Cardiac fibroblast (primary cell): ENCODE data around the gene OAT.
A peak's percentile ranks its signal among the peaks of the same experiment; 100 is the strongest.

ENCODE experiments used
- DNase-seq, 2 donors: peaks; one replicate each; pipeline versions ENCODE4 v3.0.0 to v3.0.0-alpha.2; 2010; ENCODE audit warnings: low read depth in 2 of 2
- H3K4me3 ChIP-seq, 2 donors: replicated peaks in 1 of 2; 1 replicate in 1 of 2; 2 replicates in 1 of 2; pipeline ENCODE4 v1.5.1; 2011; ENCODE audit warnings: low read depth in 2 of 2, low read length in 2 of 2, mild to moderate bottlenecking in 2 of 2, moderate library complexity in 1 of 2
- TF ChIP-seq, protein P1 (sequence below): IDR thresholded peaks from one replicate; pipeline ENCODE4 v1.5.1; 2011; ENCODE audit warnings: low read depth, mild to moderate bottlenecking, low read length, inconsistent platforms

Gene OAT

DNA sequence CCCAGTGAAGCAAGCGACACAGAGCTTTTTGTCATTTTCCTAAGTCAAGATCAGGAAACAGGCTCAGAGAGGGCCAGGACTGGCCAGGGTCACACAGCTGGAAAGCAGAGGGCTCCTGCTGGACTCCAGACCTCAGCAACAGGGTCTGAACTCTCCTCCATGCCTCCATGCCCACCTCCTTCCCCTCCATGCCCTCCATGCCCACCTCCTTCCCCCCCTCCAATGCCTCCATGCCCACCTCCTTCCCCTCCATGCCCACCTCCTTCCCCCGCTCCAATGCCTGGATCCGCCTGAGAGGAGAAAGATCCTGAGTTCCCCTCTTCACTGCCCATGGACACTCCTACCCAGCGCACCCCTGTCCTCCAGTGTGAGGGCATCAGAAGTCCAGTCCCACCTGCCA is 51.3 kb downstream of the OAT start:
- H3K4me3 ChIP-seq = no peak overlapping the region
- DNase-seq = no peak
- TF ChIP-seq, protein P1, sequence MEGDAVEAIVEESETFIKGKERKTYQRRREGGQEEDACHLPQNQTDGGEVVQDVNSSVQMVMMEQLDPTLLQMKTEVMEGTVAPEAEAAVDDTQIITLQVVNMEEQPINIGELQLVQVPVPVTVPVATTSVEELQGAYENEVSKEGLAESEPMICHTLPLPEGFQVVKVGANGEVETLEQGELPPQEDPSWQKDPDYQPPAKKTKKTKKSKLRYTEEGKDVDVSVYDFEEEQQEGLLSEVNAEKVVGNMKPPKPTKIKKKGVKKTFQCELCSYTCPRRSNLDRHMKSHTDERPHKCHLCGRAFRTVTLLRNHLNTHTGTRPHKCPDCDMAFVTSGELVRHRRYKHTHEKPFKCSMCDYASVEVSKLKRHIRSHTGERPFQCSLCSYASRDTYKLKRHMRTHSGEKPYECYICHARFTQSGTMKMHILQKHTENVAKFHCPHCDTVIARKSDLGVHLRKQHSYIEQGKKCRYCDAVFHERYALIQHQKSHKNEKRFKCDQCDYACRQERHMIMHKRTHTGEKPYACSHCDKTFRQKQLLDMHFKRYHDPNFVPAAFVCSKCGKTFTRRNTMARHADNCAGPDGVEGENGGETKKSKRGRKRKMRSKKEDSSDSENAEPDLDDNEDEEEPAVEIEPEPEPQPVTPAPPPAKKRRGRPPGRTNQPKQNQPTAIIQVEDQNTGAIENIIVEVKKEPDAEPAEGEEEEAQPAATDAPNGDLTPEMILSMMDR = no peak

DNA sequence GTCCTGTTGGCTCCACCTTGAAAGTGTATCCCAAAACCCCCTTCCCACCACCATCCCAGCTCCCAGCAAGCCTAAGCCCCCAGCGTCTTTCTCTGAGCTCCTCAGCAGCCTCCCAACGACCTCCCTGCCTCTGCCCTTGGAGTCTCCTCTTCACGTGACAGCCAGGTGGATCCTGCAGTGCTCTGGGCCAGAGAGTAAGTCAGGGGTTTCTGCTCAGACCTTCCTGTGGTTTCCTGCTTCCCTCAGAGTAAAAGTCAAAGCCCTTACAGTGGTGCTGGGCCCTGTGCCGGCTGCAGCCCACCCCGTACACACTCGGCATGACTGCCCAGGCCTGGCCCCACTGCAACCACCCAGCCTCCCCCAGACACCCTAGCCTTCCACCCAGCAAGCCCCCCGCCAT is 51.9 kb downstream of the OAT start:
- no peak overlapping the region for H3K4me3 ChIP-seq
- TF ChIP-seq, protein P1 = no peak
- DNase-seq = no peak

DNA sequence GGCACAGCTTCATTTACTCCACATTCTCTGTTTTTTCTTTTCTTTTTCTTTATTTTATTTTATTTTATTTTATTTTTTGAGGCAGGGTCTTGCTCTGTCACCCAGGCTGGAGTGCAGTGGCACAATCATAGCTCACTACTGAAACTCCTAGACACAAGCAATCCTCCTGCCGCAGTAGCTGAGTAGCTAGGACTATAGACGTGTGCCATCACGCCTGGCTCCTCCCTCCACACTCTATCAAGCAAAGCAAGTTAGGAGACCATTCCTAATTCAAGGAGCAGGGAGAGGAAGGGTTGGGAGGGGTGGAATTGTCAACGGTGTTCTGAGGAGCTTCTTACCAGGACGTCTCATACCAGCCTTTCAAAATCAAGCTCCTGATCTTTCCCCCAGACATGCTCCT is 52.4 kb downstream of the OAT start:
- no peak overlapping the region for H3K4me3 ChIP-seq
- DNase-seq = no peak
- TF ChIP-seq, protein P1 = no peak

DNA sequence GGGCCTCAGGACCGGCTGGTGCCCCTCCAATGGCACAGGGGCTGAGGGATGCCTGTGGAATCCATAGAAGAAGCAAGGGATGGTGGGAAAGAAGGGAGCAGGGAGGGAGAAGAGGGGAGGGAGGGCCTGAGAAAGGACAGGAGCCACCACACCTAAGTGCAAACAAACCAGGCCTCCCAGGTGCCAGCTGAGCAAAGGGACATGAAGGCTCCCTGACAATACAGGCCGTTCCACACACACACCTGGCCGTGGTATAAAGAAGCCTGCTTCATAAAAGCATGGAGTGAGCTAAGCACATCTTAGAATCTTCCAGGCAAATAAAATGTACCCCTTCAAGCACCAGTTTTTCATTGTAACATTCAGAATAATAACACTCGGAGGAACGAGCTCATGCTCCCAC is 54.0 kb downstream of the OAT start:
- H3K4me3 ChIP-seq = no peak overlapping the region
- no peak for DNase-seq
- TF ChIP-seq, protein P1 = no peak

DNA sequence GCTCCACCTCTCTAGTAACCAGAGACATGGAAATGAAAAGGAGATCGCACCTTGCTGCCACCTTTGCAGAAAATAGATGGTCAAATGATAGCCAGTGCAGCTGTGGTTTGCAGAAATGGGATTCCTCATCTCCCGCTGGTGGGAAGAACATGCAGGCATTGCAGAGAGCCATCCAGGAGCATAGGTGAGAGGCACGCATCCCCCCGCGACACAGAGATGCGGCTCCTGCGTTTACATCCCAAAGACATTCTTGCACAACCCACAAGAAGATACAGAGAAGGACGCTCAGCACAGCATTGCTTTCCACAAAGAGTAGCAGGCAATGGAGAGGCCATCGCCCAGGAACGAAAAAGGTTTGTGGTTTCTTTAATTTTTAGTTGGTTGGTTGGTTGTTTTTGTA is 56.2 kb downstream of the OAT start:
- TF ChIP-seq, protein P1 = no peak
- DNase-seq = no peak
- H3K4me3 ChIP-seq = no peak overlapping the region

DNA sequence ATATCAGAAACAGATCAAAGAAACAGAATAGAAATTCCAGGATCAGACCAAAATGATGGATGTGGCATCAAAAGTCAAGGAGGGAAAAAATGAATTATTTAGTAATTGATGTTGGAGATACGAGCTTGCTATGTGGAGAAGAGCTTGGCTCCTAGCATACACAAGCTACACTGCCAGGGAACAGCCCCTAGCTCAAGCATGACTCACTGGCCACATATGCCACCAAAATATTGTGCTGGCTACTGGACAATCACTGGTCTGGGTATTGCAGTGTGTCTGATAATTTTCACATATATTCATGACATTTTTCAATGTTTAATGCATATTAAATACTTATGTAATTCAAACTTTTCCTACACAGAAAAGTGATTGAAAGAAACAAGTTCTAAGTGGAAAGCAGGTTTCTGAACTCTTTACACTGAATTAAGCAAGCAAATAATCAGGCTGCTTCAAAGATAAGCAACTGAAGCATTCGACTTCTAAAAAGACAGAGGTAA is 59.3 kb downstream of the OAT start:
- DNase-seq = peak in 1 of 2 donors; percentile 36
- TF ChIP-seq, protein P1 = no peak

DNA sequence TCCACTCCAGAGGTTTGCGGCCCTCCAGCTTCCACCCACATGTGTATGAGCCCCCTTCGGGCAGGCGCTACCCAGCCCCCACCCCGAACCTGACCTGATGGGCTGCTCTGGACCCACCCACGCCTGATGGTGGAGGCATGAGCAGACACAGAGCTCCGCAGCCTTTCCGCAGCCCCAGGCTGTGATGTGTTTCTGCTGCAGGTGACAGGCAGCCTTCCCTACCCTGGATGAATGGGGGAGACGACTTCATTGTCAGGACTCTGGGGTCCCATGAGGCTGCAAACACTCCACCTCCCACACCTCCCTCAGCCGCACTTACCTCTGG is 61.2 kb downstream of the OAT start:
- no peak overlapping the region for H3K4me3 ChIP-seq
- no peak for DNase-seq
- TF ChIP-seq, protein P1 = no peak

More for the DNA sequence above, 59.3 kb downstream of the OAT start:
- H3K4me3 ChIP-seq = no peak overlapping the region
